Measurements from ENCODE around the gene MPZL1.
"Not testable (repeated sequence)": the region's sequence is repeated elsewhere in the genome, so short reads cannot be mapped to it uniquely, and the experiment has no call there.

The MPZL1 gene

DNA sequence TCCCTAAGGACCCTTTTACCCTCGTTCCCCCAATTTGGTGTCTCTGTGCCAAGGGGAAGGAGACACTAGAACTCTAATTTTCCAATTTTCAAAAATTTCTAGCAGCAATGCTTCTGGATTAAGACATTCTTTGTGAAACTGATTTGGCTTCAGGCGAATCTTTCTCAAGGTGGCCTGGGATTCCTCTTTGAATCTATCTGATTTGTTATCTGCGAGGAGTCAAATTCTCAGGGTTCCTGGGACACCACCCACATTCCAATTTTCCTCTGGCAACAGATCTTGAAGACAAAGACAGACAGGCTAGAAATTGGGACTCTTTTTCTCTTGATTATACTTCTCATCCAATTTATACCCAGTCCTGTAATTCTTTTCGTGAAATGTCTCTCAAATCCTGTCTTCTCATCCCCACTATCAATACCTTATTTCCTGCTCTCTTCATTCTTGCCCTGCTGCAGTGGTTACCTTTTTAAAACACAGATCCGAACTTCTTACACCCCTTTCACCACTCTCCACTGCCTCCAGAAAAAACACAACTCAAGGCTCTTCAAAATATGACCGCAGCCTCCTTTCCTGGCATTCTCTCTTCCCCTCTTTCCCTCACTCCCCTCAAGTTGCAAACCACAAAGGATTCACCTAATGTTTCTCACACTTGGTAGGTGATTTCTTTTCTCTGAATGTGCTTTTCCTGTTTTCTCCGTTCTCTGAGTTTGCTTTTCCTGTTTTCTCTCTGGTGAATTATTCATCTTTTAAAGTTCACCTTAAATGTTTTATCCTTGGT, 2.7 kb upstream of the MPZL1 start:
- ATAC-seq: no peak
- TF ChIP-seq ZC3H10 (CRISPR knock-in tag; IDR thresholded peaks at IDR 0.05): no peak
- no peak for TF ChIP-seq POU6F1 (CRISPR knock-in tag; IDR thresholded peaks at IDR 0.05; ENCODE audit: borderline replicate concordance, low read depth)
- TF ChIP-seq, protein P1, sequence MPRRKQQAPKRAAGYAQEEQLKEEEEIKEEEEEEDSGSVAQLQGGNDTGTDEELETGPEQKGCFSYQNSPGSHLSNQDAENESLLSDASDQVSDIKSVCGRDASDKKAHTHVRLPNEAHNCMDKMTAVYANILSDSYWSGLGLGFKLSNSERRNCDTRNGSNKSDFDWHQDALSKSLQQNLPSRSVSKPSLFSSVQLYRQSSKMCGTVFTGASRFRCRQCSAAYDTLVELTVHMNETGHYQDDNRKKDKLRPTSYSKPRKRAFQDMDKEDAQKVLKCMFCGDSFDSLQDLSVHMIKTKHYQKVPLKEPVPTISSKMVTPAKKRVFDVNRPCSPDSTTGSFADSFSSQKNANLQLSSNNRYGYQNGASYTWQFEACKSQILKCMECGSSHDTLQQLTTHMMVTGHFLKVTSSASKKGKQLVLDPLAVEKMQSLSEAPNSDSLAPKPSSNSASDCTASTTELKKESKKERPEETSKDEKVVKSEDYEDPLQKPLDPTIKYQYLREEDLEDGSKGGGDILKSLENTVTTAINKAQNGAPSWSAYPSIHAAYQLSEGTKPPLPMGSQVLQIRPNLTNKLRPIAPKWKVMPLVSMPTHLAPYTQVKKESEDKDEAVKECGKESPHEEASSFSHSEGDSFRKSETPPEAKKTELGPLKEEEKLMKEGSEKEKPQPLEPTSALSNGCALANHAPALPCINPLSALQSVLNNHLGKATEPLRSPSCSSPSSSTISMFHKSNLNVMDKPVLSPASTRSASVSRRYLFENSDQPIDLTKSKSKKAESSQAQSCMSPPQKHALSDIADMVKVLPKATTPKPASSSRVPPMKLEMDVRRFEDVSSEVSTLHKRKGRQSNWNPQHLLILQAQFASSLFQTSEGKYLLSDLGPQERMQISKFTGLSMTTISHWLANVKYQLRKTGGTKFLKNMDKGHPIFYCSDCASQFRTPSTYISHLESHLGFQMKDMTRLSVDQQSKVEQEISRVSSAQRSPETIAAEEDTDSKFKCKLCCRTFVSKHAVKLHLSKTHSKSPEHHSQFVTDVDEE (CRISPR knock-in tag; IDR thresholded peaks at IDR 0.05): no peak
- no peak for TF ChIP-seq OSR1 (CRISPR knock-in tag; IDR thresholded peaks at IDR 0.05)
- TF ChIP-seq RARB (CRISPR knock-in tag; IDR thresholded peaks at IDR 0.05): no peak
- no peak for TF ChIP-seq ZNF8 (CRISPR knock-in tag; IDR thresholded peaks at IDR 0.05)
- TF ChIP-seq ZNF70 (CRISPR knock-in tag; IDR thresholded peaks at IDR 0.05): no peak
- no peak for TF ChIP-seq TOX (CRISPR knock-in tag; IDR thresholded peaks at IDR 0.05; ENCODE audit: borderline replicate concordance)
- no peak for TF ChIP-seq ZFP30 (CRISPR knock-in tag; IDR thresholded peaks at IDR 0.05)
- TF ChIP-seq BACH2 (CRISPR knock-in tag; IDR thresholded peaks at IDR 0.05; ENCODE audit: borderline replicate concordance): no peak
- no peak for TF ChIP-seq TCF4 (CRISPR knock-in tag; IDR thresholded peaks at IDR 0.05; ENCODE audit: borderline replicate concordance)

GRCh38 chr1:167719715-167720421, 1.9 kb upstream of the MPZL1 start:
- not testable (repeated sequence) for ATAC-seq

- peak; percentile 44 for ATAC-seq
Observed at GRCh38 chr1:167720965-167721616, 691 bp upstream of the MPZL1 start.

More at GRCh38 chr1:167720965-167721616, 691 bp upstream of the MPZL1 start:
- TF ChIP-seq ZNF8 (CRISPR knock-in tag; IDR thresholded peaks at IDR 0.05) (no peak), BACH2 (CRISPR knock-in tag; IDR thresholded peaks at IDR 0.05; ENCODE audit: borderline replicate concordance) (no peak), TOX (CRISPR knock-in tag; IDR thresholded peaks at IDR 0.05; ENCODE audit: borderline replicate concordance) (no peak), ZFP3 (CRISPR knock-in tag; IDR thresholded peaks at IDR 0.05) (no peak), ZFP30 (CRISPR knock-in tag; IDR thresholded peaks at IDR 0.05) (no peak), CSDC2 (CRISPR knock-in tag; IDR thresholded peaks at IDR 0.05) (no peak), ARNTL (CRISPR knock-in tag; IDR thresholded peaks at IDR 0.05; ENCODE audit: borderline replicate concordance, low read depth) (no peak), SNAI2 (CRISPR knock-in tag; IDR thresholded peaks at IDR 0.05) (no peak), RARB (CRISPR knock-in tag; IDR thresholded peaks at IDR 0.05) (no peak), ISL1 (CRISPR knock-in tag; IDR thresholded peaks at IDR 0.05) (no peak), POU6F1 (CRISPR knock-in tag; IDR thresholded peaks at IDR 0.05; ENCODE audit: borderline replicate concordance, low read depth) (no peak), ZNF565 (CRISPR knock-in tag; conservative IDR thresholded peaks at IDR 0.05; ENCODE audit: low read depth) (no peak), ZC3H10 (CRISPR knock-in tag; IDR thresholded peaks at IDR 0.05) (no peak), PPARA (CRISPR knock-in tag; IDR thresholded peaks at IDR 0.05; ENCODE audit: borderline replicate concordance) (no peak)
- TF ChIP-seq, protein P2, sequence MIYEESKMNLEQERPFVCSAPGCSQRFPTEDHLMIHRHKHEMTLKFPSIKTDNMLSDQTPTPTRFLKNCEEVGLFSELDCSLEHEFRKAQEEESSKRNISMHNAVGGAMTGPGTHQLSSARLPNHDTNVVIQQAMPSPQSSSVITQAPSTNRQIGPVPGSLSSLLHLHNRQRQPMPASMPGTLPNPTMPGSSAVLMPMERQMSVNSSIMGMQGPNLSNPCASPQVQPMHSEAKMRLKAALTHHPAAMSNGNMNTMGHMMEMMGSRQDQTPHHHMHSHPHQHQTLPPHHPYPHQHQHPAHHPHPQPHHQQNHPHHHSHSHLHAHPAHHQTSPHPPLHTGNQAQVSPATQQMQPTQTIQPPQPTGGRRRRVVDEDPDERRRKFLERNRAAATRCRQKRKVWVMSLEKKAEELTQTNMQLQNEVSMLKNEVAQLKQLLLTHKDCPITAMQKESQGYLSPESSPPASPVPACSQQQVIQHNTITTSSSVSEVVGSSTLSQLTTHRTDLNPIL (CRISPR knock-in tag; IDR thresholded peaks at IDR 0.05; ENCODE audit: low read depth): no peak
- TF ChIP-seq, protein P3, sequence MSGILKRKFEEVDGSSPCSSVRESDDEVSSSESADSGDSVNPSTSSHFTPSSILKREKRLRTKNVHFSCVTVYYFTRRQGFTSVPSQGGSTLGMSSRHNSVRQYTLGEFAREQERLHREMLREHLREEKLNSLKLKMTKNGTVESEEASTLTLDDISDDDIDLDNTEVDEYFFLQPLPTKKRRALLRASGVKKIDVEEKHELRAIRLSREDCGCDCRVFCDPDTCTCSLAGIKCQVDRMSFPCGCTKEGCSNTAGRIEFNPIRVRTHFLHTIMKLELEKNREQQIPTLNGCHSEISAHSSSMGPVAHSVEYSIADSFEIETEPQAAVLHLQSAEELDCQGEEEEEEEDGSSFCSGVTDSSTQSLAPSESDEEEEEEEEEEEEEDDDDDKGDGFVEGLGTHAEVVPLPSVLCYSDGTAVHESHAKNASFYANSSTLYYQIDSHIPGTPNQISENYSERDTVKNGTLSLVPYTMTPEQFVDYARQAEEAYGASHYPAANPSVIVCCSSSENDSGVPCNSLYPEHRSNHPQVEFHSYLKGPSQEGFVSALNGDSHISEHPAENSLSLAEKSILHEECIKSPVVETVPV (CRISPR knock-in tag; IDR thresholded peaks at IDR 0.05): no peak
- TF ChIP-seq, protein P4, sequence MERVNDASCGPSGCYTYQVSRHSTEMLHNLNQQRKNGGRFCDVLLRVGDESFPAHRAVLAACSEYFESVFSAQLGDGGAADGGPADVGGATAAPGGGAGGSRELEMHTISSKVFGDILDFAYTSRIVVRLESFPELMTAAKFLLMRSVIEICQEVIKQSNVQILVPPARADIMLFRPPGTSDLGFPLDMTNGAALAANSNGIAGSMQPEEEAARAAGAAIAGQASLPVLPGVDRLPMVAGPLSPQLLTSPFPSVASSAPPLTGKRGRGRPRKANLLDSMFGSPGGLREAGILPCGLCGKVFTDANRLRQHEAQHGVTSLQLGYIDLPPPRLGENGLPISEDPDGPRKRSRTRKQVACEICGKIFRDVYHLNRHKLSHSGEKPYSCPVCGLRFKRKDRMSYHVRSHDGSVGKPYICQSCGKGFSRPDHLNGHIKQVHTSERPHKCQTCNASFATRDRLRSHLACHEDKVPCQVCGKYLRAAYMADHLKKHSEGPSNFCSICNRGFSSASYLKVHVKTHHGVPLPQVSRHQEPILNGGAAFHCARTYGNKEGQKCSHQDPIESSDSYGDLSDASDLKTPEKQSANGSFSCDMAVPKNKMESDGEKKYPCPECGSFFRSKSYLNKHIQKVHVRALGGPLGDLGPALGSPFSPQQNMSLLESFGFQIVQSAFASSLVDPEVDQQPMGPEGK (CRISPR knock-in tag; IDR thresholded peaks at IDR 0.05; ENCODE audit: borderline replicate concordance): no peak
